ENCODE data around the gene ABCA10. TPM values are rescaled to one million over a fixed set of nuclear protein-coding genes. Genes with fewer than 3 reads are reported as not detected.
"Not testable (repeated sequence)": the region's sequence is repeated elsewhere in the genome, so short reads cannot be mapped to it uniquely, and the experiment has no call there.

Gene ABCA10, protein sequence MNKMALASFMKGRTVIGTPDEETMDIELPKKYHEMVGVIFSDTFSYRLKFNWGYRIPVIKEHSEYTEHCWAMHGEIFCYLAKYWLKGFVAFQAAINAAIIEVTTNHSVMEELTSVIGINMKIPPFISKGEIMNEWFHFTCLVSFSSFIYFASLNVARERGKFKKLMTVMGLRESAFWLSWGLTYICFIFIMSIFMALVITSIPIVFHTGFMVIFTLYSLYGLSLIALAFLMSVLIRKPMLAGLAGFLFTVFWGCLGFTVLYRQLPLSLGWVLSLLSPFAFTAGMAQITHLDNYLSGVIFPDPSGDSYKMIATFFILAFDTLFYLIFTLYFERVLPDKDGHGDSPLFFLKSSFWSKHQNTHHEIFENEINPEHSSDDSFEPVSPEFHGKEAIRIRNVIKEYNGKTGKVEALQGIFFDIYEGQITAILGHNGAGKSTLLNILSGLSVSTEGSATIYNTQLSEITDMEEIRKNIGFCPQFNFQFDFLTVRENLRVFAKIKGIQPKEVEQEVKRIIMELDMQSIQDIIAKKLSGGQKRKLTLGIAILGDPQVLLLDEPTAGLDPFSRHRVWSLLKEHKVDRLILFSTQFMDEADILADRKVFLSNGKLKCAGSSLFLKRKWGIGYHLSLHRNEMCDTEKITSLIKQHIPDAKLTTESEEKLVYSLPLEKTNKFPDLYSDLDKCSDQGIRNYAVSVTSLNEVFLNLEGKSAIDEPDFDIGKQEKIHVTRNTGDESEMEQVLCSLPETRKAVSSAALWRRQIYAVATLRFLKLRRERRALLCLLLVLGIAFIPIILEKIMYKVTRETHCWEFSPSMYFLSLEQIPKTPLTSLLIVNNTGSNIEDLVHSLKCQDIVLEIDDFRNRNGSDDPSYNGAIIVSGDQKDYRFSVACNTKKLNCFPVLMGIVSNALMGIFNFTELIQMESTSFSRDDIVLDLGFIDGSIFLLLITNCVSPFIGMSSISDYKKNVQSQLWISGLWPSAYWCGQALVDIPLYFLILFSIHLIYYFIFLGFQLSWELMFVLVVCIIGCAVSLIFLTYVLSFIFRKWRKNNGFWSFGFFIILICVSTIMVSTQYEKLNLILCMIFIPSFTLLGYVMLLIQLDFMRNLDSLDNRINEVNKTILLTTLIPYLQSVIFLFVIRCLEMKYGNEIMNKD (N-terminal part only)
- total RNA-seq (1 to 10 TPM; 1.2 to 2.6 TPM), total RNA-seq (1.7 to 4.1 reads per million in 2 donors)

DNA sequence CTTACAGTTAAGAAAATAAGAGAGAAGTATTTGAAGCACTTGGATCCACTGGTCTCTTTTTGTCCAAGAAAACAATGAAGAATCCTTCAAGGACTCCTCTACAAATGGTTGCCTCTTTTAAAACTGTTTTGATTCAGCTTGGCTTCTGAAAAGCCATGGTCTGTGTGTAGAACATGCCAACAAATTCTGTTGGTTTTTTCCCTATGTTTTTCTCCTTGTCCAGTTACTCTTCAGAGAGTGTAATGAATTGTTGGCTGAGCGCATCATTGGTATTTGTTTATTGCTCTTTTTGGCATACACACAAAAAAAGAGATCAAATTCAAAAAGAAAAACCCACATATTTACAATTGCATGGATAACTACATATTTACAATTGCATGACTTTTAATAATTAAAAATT is at the start of gene ABCA10:
Gene ABCA10 (minus strand): TSS at position 249 of the 400 bp plus-strand sequence. CDS start 3,466 bp downstream, outside the sequence.
- H3K27ac Mint-ChIP-seq = no peak within 1 kb of the TSS
- ATAC-seq (no peak), DNase-seq (no peak)
- H3K9me3 ChIP-seq (ENCODE audit: control insufficient read depth, low read length, poor library complexity, severe bottlenecking) = no peaks in the 10 kb centered on the region
- no peak within 1 kb of the TSS for H3K4me3 Mint-ChIP-seq
- peaks cover 2% of the 10 kb centered on the region for H3K36me3 Mint-ChIP-seq (ENCODE audit: low read depth)
- H3K4me1 Mint-ChIP-seq = peaks cover 5% of the 10 kb centered on the region
- H3K27me3 Mint-ChIP-seq = no peaks in the 10 kb centered on the region

DNA sequence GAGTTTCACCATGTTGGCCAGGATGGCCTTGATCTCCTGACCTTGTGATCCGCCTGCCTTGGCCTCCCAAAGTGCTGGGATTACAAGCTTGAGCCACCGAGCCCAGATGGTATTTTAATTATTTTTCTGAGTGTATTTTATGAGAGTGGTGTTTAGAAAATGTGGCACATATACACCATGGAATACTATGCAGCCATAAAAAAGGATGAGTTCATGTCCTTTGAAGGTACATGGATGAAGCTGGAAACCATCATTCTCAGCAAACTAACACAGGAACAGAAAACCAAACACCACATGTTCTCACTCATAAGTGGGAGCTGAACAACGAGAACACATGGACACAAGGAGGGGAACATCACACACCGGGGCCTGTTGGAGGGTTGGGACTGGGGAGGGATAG is 47.7 kb upstream of the ABCA10 start:
- ATAC-seq; DNase-seq; H3K27me3 Mint-ChIP-seq; H3K36me3 Mint-ChIP-seq (ENCODE audit: low read depth); H3K4me3 Mint-ChIP-seq; H3K9me3 ChIP-seq (ENCODE audit: control insufficient read depth, low read length, poor library complexity, severe bottlenecking); H3K27ac Mint-ChIP-seq; H3K4me1 Mint-ChIP-seq: not testable (repeated sequence)

DNA sequence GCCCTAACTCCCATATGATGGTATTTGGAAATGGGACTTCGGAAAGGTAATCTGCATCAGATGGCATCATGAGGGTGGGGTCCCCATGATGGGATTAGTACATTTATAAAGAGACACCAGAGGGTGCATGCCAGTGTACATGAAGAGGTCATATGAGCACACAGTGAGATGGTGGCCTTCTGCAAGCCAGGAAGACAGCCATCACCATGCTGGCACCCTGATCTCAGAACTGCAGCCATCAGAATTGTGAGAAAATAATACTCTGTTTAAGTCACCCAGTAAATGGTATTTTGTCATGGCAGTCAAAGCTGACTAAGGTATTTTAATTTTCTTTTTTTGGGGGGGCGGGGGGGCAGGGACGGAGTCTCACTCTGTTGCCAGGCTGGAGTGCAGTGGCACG is 47.1 kb upstream of the ABCA10 start:
- Mint-ChIP-seq H3K27ac (no peak overlapping the region), H3K36me3 (ENCODE audit: low read depth) (peaks cover 5% of the 10 kb centered on the region), H3K4me1 (no peaks in the 10 kb centered on the region), H3K27me3 (no peaks in the 10 kb centered on the region), H3K4me3 (no peak overlapping the region)
- DNase-seq = no peak
- H3K9me3 ChIP-seq (ENCODE audit: control insufficient read depth, low read length, poor library complexity, severe bottlenecking) = no peaks in the 10 kb centered on the region
- no peak for ATAC-seq

DNA sequence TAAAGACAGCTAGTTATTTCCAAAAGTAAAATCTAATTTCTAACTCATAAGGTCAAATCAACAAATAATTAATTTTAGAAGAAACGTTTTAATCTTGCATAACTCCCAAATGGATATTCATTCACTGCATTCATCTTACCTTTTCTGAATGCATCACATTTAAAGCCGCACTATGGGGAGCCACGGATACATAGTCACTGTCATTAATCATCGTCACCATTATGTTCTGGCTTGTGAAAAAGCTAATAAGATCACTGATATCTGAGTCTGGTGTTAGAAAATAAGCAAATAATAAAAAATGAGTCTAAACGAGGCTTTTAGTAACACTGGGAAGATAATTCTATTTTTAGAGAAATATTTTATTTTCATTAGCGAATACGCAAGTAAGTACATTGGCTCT is 42.4 kb upstream of the ABCA10 start:
- Mint-ChIP-seq H3K27me3 (no peaks in the 10 kb centered on the region), H3K36me3 (ENCODE audit: low read depth) (no peaks in the 10 kb centered on the region), H3K4me1 (peaks cover 2% of the 10 kb centered on the region), H3K4me3 (no peak overlapping the region), H3K27ac (no peak overlapping the region)
- ATAC-seq (no peak), DNase-seq (no peak)
- H3K9me3 ChIP-seq (ENCODE audit: control insufficient read depth, low read length, poor library complexity, severe bottlenecking) = no peaks in the 10 kb centered on the region

DNA sequence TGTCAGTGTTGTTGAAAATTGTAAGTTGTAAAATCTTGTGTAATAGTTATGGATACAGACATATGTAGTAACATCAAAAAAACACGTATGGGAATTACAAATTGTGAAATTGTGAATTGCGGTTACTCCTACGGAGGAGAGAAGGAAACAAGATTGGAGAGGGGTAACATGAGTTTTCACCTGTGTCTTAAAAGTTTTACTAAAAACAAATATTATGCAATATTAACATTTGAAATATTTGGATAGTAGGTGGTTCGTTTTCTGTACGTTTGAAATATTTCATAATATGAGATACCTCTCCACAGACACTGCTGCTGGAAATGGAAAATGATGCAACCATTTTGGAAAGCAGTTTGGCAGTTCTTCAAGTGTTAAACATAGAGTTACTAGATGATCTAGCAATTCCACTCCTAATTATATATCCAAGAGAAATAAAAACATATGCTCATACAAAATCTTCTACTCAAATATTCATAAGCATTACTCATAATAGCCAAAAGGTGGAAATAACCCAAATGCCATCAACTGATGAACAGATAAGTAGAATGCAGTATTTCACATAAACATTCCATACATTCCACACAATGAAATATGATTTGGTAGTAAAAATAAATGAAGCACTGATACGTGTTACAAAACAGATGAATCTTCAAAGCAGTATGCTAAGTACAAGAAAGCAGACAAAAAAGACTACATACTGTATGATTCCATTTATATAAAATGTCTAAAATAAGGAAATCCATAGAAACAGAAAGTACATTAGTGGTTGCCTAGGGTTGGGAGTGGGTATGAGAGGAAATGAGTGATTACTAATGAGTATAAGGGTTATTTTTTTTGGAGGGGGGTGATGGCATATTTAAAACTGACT is 40.7 kb upstream of the ABCA10 start:
- no peak for DNase-seq
- H3K4me1 Mint-ChIP-seq = peaks cover 2% of the 10 kb centered on the region
- H3K27me3 Mint-ChIP-seq = no peaks in the 10 kb centered on the region
- H3K9me3 ChIP-seq (ENCODE audit: control insufficient read depth, low read length, poor library complexity, severe bottlenecking) = no peaks in the 10 kb centered on the region
- H3K27ac Mint-ChIP-seq = no peak overlapping the region
- H3K36me3 Mint-ChIP-seq (ENCODE audit: low read depth) = no peaks in the 10 kb centered on the region
- ATAC-seq = no peak
- no peak overlapping the region for H3K4me3 Mint-ChIP-seq

DNA sequence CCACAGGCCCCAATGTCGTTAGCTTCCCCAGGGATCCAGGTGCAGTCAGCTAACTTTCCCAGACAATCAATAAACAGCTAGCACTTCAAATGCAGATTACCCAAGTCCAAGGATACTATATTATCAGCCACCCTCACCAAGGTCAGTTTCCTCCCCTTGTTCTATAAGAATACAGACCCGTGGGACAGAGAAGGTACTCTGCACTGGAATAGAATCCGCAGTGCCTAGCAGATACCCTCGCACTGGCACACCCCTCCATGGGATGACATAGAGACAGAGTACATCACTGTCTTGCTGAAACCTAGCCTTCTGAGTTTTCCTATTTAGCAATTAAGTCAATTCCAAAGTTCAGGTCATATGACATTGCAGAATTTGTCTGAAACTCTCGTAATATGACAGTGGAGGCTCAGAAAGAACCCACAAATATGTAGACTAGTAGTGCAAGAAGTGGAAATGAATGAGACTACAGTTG is 40.0 kb upstream of the ABCA10 start:
- H3K9me3 ChIP-seq (ENCODE audit: control insufficient read depth, low read length, poor library complexity, severe bottlenecking) = no peaks in the 10 kb centered on the region
- H3K4me1 Mint-ChIP-seq = peaks cover 2% of the 10 kb centered on the region
- H3K36me3 Mint-ChIP-seq (ENCODE audit: low read depth) = no peaks in the 10 kb centered on the region
- ATAC-seq = no peak
- no peaks in the 10 kb centered on the region for H3K27me3 Mint-ChIP-seq
- H3K27ac Mint-ChIP-seq = no peak overlapping the region
- no peak overlapping the region for H3K4me3 Mint-ChIP-seq
- DNase-seq = no peak

DNA sequence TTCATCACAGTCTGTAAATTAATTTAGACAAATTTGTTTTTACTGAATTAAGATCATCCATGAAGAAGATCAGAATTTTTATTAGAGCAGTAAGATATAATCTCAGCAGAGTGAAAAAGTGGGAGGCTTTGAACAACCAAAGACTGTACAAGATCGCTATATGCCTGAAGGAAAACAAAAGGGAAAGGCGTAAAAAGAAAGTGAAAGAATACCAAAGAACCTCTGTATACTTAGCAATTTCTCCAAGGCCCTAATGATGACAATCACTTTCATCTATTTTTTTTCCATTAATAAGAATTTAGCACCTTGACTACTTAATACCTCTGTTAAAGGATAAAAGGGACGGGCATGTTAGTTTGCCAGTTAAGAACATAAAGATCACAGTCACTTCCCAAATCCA is 38.6 kb upstream of the ABCA10 start:
- Mint-ChIP-seq H3K27me3 (no peaks in the 10 kb centered on the region), H3K27ac (no peak overlapping the region), H3K4me1 (peaks cover 2% of the 10 kb centered on the region), H3K4me3 (no peak overlapping the region), H3K36me3 (ENCODE audit: low read depth) (no peaks in the 10 kb centered on the region)
- ATAC-seq (no peak), DNase-seq (no peak)
- H3K9me3 ChIP-seq (ENCODE audit: control insufficient read depth, low read length, poor library complexity, severe bottlenecking) = no peaks in the 10 kb centered on the region

DNA sequence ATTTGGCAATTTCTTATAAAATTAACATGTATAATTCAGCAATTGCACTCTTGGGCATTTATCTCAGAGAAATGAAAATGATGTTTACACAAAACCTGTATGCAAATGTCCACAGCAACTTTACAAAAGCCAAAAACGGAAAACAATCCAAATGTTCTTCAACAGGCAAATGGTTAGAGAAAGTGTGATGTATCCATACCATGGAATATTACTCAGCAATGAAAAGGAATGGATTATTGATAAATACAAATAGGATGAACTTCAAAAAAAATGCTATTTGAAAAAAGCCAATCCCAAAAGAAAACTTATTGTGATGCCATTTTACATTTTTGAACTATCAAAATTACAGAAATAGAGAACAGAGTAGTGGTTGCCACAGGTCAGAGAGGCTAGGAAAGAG is 37.2 kb upstream of the ABCA10 start:
- H3K9me3 ChIP-seq (ENCODE audit: control insufficient read depth, low read length, poor library complexity, severe bottlenecking) = no peaks in the 10 kb centered on the region
- Mint-ChIP-seq H3K4me3 (no peak overlapping the region), H3K36me3 (ENCODE audit: low read depth) (no peaks in the 10 kb centered on the region), H3K27me3 (no peaks in the 10 kb centered on the region), H3K4me1 (peaks cover 2% of the 10 kb centered on the region), H3K27ac (no peak overlapping the region)
- DNase-seq = no peak
- no peak for ATAC-seq

DNA sequence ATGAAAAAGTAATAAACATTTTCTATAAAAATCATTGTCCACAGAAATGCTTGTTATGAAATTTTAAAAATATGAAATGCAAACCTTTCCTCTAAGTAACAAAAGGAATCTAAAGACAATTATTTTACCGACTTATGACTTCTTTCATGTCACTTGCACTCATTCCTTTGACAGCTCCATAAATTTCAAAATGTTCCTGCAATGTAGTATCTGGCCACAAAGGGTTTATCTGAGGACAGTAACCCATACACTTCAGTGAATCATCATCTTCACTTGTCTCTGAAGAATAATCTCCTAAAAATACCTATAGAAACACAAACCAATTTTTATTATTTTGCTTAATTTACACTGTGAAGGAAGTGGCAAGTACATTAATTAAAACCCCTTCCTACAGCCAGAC is 25.6 kb upstream of the ABCA10 start:
- no peaks in the 10 kb centered on the region for H3K9me3 ChIP-seq (ENCODE audit: control insufficient read depth, low read length, poor library complexity, severe bottlenecking)
- peaks cover 8% of the 10 kb centered on the region for H3K36me3 Mint-ChIP-seq (ENCODE audit: low read depth)
- H3K4me1 Mint-ChIP-seq = peaks cover 6% of the 10 kb centered on the region
- H3K27me3 Mint-ChIP-seq = no peaks in the 10 kb centered on the region
- H3K27ac Mint-ChIP-seq = no peak overlapping the region
- DNase-seq (no peak), ATAC-seq (no peak)
- no peak overlapping the region for H3K4me3 Mint-ChIP-seq

DNA sequence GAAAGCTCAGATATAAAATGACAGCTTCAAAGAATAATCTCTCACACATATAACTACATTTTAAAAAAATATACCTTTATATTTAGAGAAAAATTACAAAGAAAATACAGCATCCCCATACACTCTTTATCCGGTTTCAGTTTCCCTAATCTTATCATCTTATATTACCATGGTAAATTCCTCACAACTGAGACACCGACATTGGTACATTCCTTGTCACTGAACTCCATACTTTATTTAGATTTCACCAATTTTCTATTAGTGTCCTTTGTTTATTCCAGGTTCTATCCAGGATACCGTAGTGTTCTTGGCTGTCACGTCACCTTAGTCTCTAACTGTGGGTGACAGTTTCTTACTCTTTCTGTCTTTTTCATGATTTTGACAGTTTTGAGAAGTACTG is 22.0 kb upstream of the ABCA10 start:
- no peak overlapping the region for H3K27ac Mint-ChIP-seq
- no peaks in the 10 kb centered on the region for H3K9me3 ChIP-seq (ENCODE audit: control insufficient read depth, low read length, poor library complexity, severe bottlenecking)

DNA sequence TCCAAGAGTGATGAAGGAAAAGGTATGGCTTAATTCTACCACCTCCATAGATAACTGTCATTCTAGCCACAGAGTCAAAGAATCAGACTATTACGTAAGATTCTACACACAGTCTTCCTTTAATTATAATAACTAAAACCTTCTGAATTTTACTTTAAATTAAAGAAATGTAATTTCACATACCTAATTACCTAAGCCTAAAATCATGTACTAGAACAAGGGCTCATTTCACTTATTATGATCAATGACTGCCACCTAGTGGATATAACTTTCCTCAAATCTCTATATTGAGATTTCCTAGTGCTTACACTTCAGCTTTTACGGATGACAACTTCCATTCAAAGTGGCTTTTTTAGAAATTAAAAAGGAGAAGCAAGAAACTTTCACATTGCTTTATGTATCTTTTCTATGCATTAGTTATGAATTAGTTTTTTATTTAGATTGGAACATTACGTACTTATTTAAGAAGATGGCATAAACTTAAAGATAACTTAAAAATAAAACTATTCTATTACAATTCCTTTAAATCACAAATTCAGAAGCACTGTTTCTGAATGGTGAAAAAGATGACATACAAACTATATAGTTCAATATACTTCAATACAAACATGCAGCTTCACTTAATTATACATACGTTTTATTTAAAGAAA is 18.2 kb upstream of the ABCA10 start:
- Mint-ChIP-seq H3K36me3 (ENCODE audit: low read depth) (peaks cover 4% of the 10 kb centered on the region), H3K27me3 (no peaks in the 10 kb centered on the region), H3K27ac (no peak overlapping the region), H3K4me1 (peaks cover 3% of the 10 kb centered on the region), H3K4me3 (no peak overlapping the region)
- no peak for ATAC-seq
- no peak for DNase-seq
- H3K9me3 ChIP-seq (ENCODE audit: control insufficient read depth, low read length, poor library complexity, severe bottlenecking) = no peaks in the 10 kb centered on the region

More for the DNA sequence above, 22.0 kb upstream of the ABCA10 start:
- ATAC-seq = no peak
- no peak for DNase-seq
- peaks cover 7% of the 10 kb centered on the region for H3K36me3 Mint-ChIP-seq (ENCODE audit: low read depth)
- H3K4me3 Mint-ChIP-seq = no peak overlapping the region
- H3K27me3 Mint-ChIP-seq = no peaks in the 10 kb centered on the region
- peaks cover 3% of the 10 kb centered on the region for H3K4me1 Mint-ChIP-seq

DNA sequence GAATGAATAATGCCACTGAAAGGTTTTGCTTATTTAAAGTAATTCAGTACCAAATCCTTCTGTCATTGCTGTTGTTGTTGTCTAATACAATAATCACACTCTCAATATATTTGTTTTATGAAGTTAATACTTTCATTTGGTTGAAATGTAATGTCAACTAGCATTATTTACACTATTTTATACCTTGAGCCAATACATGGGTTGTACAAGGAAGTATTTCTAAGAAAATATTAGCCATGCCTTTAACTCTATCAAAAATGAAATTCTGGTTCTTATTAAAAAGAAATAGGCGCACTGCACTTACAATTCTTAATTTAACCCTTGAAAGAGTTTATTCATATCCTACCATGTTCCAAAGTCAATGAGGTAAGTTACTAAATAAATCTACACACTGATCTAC is 17.6 kb upstream of the ABCA10 start:
- no peak overlapping the region for H3K4me3 Mint-ChIP-seq
- no peaks in the 10 kb centered on the region for H3K27me3 Mint-ChIP-seq
- H3K9me3 ChIP-seq (ENCODE audit: control insufficient read depth, low read length, poor library complexity, severe bottlenecking) = no peaks in the 10 kb centered on the region
- H3K36me3 Mint-ChIP-seq (ENCODE audit: low read depth) = peaks cover 6% of the 10 kb centered on the region
- no peak overlapping the region for H3K27ac Mint-ChIP-seq
- no peak for ATAC-seq
- DNase-seq = no peak
- peaks cover 3% of the 10 kb centered on the region for H3K4me1 Mint-ChIP-seq
